PC-9 (cell line): ENCODE measurements around the gene ARHGEF12. TPM values are rescaled to one million over a fixed set of nuclear protein-coding genes. Genes with fewer than 3 reads are reported as not detected.

Experiments used
- BruUV-seq: library from RNA; stranded (reverse); fragments of 400-500 nt; replicated peaks from 2 replicates; lab custom pipeline; 2021; lab: Mats Ljungman, UMichigan
- CTCF ChIA-PET: fragments of 300-600 bp; sonication (Branson Sonifier 250); formaldehyde crosslinking; loops from one replicate; lab custom pipeline; 2022; ENCODE audit warnings: antibody characterized with exemption; lab: Charles Lee
- POLR2A ChIA-PET: fragments of 300-600 bp; sonication (Branson Sonifier 250); formaldehyde crosslinking; loops from one replicate; lab custom pipeline; 2022; ENCODE audit warnings: antibody characterized with exemption; ENCODE audit not compliant: unreplicated experiment; lab: Charles Lee
- DNase-seq, 2 experiments: peaks; one replicate each; pipeline versions ENCODE4 v3.0.0 to v3.0.0-alpha.2; 2015 to 2022; ENCODE audit warnings: mixed read lengths in 1 of 2
- H2AFZ ChIP-seq: fragments of 200-600 bp; sonication (generic); 2 replicates; pipeline ENCODE4 v1.8.1; 2017; ENCODE audit warnings: antibody characterized with exemption
- H3F3A ChIP-seq: fragments of 200-600 bp; sonication (generic); 2 replicates; pipeline ENCODE4 v1.8.1; 2017; ENCODE audit warnings: antibody characterized with exemption, mild to moderate bottlenecking, low read depth; ENCODE audit not compliant: insufficient read depth
- H3K27ac ChIP-seq: fragments of 200-600 bp; sonication (generic); 2 replicates; pipeline ENCODE4 v1.6.1; 2016; ENCODE audit warnings: mixed run types
- H3K27me3 ChIP-seq: fragments of 200-600 bp; sonication (generic); 2 replicates; pipeline ENCODE4 v1.6.1; 2016; ENCODE audit warnings: low read depth, mixed run types; ENCODE audit not compliant: insufficient read depth
- H3K36me3 ChIP-seq: fragments of 200-600 bp; sonication (generic); 2 replicates; pipeline ENCODE4 v1.6.1; 2016; ENCODE audit warnings: low read depth, mixed run types
- H3K4me1 ChIP-seq: fragments of 200-600 bp; sonication (generic); replicated peaks from 2 replicates; pipeline ENCODE4 v1.6.1; 2016; ENCODE audit warnings: mixed run types; ENCODE audit not compliant: insufficient read depth
- H3K4me2 ChIP-seq: fragments of 200-600 bp; sonication (generic); 2 replicates; pipeline ENCODE4 v1.6.1; 2017; ENCODE audit warnings: mixed run types
- H3K4me3 ChIP-seq: fragments of 200-600 bp; sonication (generic); 2 replicates; pipeline ENCODE4 v1.6.1; 2016; ENCODE audit warnings: mixed run types
- H3K79me2 ChIP-seq: fragments of 200-600 bp; sonication (generic); 2 replicates; pipeline ENCODE4 v1.6.1; 2017; ENCODE audit warnings: low read depth, mixed run types
- H3K9me2 ChIP-seq: fragments of 200-600 bp; sonication (generic); 2 replicates; pipeline ENCODE4 v1.8.1; 2017; ENCODE audit warnings: mild to moderate bottlenecking; ENCODE audit not compliant: insufficient read depth
- H3K9me3 ChIP-seq: fragments of 200-600 bp; sonication (generic); 2 replicates; pipeline ENCODE4 v1.8.1; 2016; ENCODE audit warnings: low read depth; ENCODE audit not compliant: insufficient read depth
- H4K20me1 ChIP-seq: fragments of 200-600 bp; sonication (generic); 2 replicates; pipeline ENCODE4 v1.8.1; 2017; ENCODE audit not compliant: insufficient read depth
- CTCF ChIP-seq: fragments of 200-600 bp; sonication (generic); conservative IDR thresholded peaks from 2 replicates; pipeline ENCODE4 v1.6.1; 2017; ENCODE audit warnings: mixed run types, antibody characterized with exemption, mild to moderate bottlenecking, moderate library complexity
- EZH2 ChIP-seq: fragments of 200-600 bp; sonication (generic); IDR thresholded peaks from 2 replicates; pipeline ENCODE4 v1.8.0; 2017; ENCODE audit warnings: antibody characterized with exemption, low read depth
- intact Hi-C: fragments of 100-400 bp; cut with micrococcal nuclease; formaldehyde crosslinking; loops from one replicate; pipeline ENCODE4 v1.10.0; 2022; ENCODE audit not compliant: unreplicated experiment
- total RNA-seq: library from RNA; stranded (reverse); gene quantifications from 2 replicates; pipeline ENCODE4 v1.2.3, GENCODE V29; 2021

Gene ARHGEF12
- total RNA-seq, 1 experiment from 2014 or later = 76.5 TPM

- Histone ChIP-seq H3K9me3 (0 out of 2 replicates have a peak, but pooled peaks cover 7% of the 10 kb centered on the region), H3K4me1 (peaks cover 60% of the 10 kb centered on the region), H2AFZ (no peak overlapping the region), H3F3A (peaks cover 28% of the 10 kb centered on the region), H3K4me2 (peak overlapping the region; percentile 95), H4K20me1 (peaks cover 8% of the 10 kb centered on the region; the same call in 1 of the 2 replicates), H3K4me3 (peak overlapping the region; percentile 90), H3K27me3 (no peaks in the 10 kb centered on the region), H3K36me3 (no peaks in the 10 kb centered on the region), H3K9me2 (no peaks in the 10 kb centered on the region), H3K79me2 (peaks cover 68% of the 10 kb centered on the region), H3K27ac (peak overlapping the region; percentile 39; the same call in 1 of the 2 replicates)
- no TSS peak for BruUV-seq
- peak in 1 of 2 experiments; percentile 63 for DNase-seq
- POLR2A ChIA-PET = interaction anchor here (0.6 kb wide), 1 partner anchor 164 kb away, joined by 3 read pairs; no protein-coding TSS in a partner anchor
- CTCF ChIA-PET = interaction anchor here (0.7 kb wide), 1 partner anchor 230 kb away, joined by 3 read pairs; no protein-coding TSS in a partner anchor
- intact Hi-C loops = loop anchor here (2.0 to 10.0 kb wide), 2 partner anchors 62 to 166 kb away; no protein-coding TSS in a partner anchor
- no peak for TF ChIP-seq EZH2
- TF ChIP-seq CTCF = no peak
Observed at GRCh38 chr11:120338107-120338933, 2.1 kb downstream of the ARHGEF12 start.

GRCh38 chr11:120339394-120339890 is 3.2 kb downstream of the ARHGEF12 start:
- H4K20me1 ChIP-seq = peaks cover 8% of the 10 kb centered on the region; the same call in 1 of the 2 replicates
- POLR2A ChIA-PET = interaction anchor here (0.6 to 0.7 kb wide), 2 partner anchors 8 to 69 kb away, joined by 4 to 5 read pairs; no protein-coding TSS in a partner anchor
- intact Hi-C loops = loop anchor here (2.0 to 10.0 kb wide), 2 partner anchors 61 to 165 kb away; no protein-coding TSS in a partner anchor
- peak overlapping the region; percentile 52 for H3K27ac ChIP-seq
- H3K4me3 ChIP-seq = peak overlapping the region; percentile 90; the same call in 1 of the 2 replicates
- H3K9me2 ChIP-seq = no peaks in the 10 kb centered on the region
- peaks cover 38% of the 10 kb centered on the region for H3F3A ChIP-seq
- no peaks in the 10 kb centered on the region for H3K36me3 ChIP-seq
- CTCF ChIA-PET = no interaction called here
- TF ChIP-seq EZH2 (no peak), CTCF (no peak)
- H3K4me2 ChIP-seq = peak overlapping the region; percentile 95
- no peaks in the 10 kb centered on the region for H3K27me3 ChIP-seq
- H2AFZ ChIP-seq = no peak overlapping the region
- peak; percentile 23 to 41 for DNase-seq
- peaks cover 60% of the 10 kb centered on the region for H3K4me1 ChIP-seq
- BruUV-seq = no TSS peak
- H3K79me2 ChIP-seq = peaks cover 79% of the 10 kb centered on the region
- 0 out of 2 replicates have a peak, but pooled peaks cover 7% of the 10 kb centered on the region for H3K9me3 ChIP-seq

GRCh38 chr11:120340529-120340928 is 4.3 kb downstream of the ARHGEF12 start:
- peaks cover 33% of the 10 kb centered on the region for H3F3A ChIP-seq
- peak overlapping the region; percentile 95 for H3K4me2 ChIP-seq
- H3K79me2 ChIP-seq = peaks cover 90% of the 10 kb centered on the region
- H3K36me3 ChIP-seq = no peaks in the 10 kb centered on the region
- intact Hi-C loops = no loop called here
- peak overlapping the region; percentile 52 for H3K27ac ChIP-seq
- H3K27me3 ChIP-seq = no peaks in the 10 kb centered on the region
- DNase-seq = peak in 1 of 2 experiments; percentile 62
- H3K9me3 ChIP-seq = 0 out of 2 replicates have a peak, but pooled peaks cover 7% of the 10 kb centered on the region
- TF ChIP-seq CTCF (no peak), EZH2 (no peak)
- H4K20me1 ChIP-seq = peaks cover 15% of the 10 kb centered on the region; the same call in 1 of the 2 replicates
- ChIA-PET POLR2A (interaction anchor here (0.6 kb wide), 1 partner anchor 91 kb away, joined by 4 read pairs; no protein-coding TSS in a partner anchor), CTCF (interaction anchor here (0.7 kb wide), 1 partner anchor 37 kb away, joined by 3 read pairs; no protein-coding TSS in a partner anchor)
- H2AFZ ChIP-seq = no peak overlapping the region
- H3K9me2 ChIP-seq = no peaks in the 10 kb centered on the region
- no TSS peak for BruUV-seq
- H3K4me3 ChIP-seq = peak overlapping the region; percentile 90; the same call in 1 of the 2 replicates
- H3K4me1 ChIP-seq = peaks cover 60% of the 10 kb centered on the region
